NCI-H2107 treated with DMSO at 0.1 percent for 48 hours (cell line): ENCODE measurements around the gene UROS.

ENCODE experiments used
- DNase-seq: peaks from one replicate; lab custom pipeline; 2025; ENCODE audit not compliant: unreplicated experiment; lab: John Stamatoyannopoulos, UW

The UROS gene

GRCh38 chr10:125822878-125823662, at the start of gene UROS, which contains the start of gene BCCIP:
UROS (minus strand) TSS chr10:125823258; CDS start chr10:125816499, 6,759 bp downstream.
BCCIP (plus strand) TSS chr10:125823546; CDS start chr10:125823558, 12 bp downstream.
- peak; percentile 56 for DNase-seq

GRCh38 chr10:125871338-125871737, 48.3 kb upstream of the UROS start:
- no peak for DNase-seq

- DNase-seq: no peak
These were observed 45.4 kb upstream of the UROS start for GRCh38 chr10:125868372-125868975.

GRCh38 chr10:125866421-125867029, 43.5 kb upstream of the UROS start:
- no peak for DNase-seq

- no peak for DNase-seq
These were observed 42.1 kb upstream of the UROS start for GRCh38 chr10:125865120-125865519.

- DNase-seq: peak; percentile 44
These were observed 36.2 kb upstream of the UROS start for GRCh38 chr10:125859128-125859817.

GRCh38 chr10:125857185-125857760, 34.2 kb upstream of the UROS start:
- DNase-seq: no peak

- no peak for DNase-seq
These were observed 29.4 kb upstream of the UROS start for GRCh38 chr10:125852487-125852886.

- no peak for DNase-seq
These were observed 28.0 kb upstream of the UROS start for GRCh38 chr10:125850766-125851731.

- DNase-seq: no peak
These were observed 26.4 kb upstream of the UROS start for GRCh38 chr10:125849448-125849847.

GRCh38 chr10:125848857-125849256, 25.8 kb upstream of the UROS start:
- DNase-seq: no peak

GRCh38 chr10:125848371-125848770, 25.3 kb upstream of the UROS start:
- DNase-seq: no peak

GRCh38 chr10:125846894-125847293, 23.8 kb upstream of the UROS start:
- no peak for DNase-seq

GRCh38 chr10:125845617-125846016, 22.6 kb upstream of the UROS start:
- DNase-seq: no peak

- no peak for DNase-seq
These were observed 21.7 kb upstream of the UROS start for GRCh38 chr10:125844751-125845221.

- DNase-seq: no peak
These were observed 20.7 kb upstream of the UROS start for GRCh38 chr10:125843603-125844329.

GRCh38 chr10:125840955-125841354, 17.9 kb upstream of the UROS start:
- no peak for DNase-seq

GRCh38 chr10:125840406-125840805, 17.3 kb upstream of the UROS start:
- DNase-seq: no peak
